ENCODE measurements around the gene DNAH17.

The DNAH17 gene

DNA sequence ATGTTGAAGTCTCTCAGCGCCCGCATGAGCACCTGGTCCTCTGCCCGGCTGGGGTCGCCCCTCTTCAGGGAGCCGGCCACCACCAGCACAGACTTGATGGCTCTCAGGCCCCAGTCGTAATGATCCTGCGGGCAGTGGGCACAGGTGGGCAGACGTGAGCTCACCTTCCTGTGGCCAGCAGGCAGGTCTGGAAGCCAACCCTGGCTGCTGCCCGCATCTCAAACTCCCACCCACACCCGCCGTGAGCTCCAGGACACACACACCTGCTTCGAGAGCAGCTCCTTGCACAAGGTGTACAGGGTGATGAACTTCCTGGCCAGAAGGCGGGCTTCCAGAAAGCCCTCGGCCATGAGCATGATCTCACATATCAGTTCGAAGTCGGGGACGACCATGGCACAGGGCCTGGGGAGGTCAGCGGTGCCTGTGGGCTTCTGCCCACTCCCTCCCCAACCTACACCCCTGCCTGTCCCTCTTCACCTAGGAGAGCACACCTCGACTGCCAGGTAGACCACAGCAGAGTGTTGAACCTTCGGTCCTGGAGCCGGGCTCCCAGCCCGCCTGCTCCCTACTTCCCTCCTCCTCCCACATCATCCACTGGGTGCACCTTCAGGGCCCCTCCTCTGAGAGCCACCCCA is 82.4 kb downstream of the DNAH17 start:
- DNase-seq: no peak

DNA sequence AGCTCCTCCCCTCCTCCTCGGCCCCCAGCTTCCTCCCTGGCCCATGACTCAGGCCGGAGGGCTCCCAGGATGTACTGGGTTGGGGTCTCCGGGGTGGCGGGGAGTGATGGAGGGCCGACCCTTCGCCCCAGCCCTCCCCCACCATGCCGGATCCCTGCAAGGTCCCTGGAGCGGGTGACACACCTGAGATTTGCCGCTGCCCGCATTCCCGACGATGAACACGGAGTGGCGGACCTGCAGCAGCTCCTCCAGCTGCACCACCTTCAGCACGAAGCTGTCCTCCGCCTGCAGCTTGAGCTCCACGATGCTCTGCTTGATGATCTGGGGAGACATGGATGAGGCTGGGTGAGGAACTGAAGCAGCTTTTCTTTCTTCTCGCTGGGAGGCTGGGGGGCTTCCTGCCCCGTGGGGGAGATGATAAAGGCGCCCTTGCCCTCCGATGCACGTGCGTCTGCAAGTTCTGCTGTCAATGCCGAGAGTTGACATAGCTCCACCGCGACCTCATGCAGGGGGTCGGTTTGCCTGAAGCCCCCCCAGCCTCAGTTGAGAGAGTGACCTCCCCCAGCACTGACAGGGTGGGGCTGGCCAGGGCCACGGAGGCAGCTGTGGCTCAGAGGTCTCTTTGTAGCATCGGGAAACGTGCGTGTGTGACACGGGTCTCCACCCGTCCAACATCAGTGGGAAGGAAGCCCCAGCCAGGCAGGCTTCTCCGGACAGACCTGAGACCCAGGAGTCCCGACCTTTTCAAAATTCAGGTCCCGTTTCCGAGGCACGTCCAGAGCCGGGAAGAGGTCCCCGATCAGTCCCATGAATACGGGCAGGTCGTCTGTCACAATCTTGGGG is 83.1 kb downstream of the DNAH17 start:
- no peak for DNase-seq

DNA sequence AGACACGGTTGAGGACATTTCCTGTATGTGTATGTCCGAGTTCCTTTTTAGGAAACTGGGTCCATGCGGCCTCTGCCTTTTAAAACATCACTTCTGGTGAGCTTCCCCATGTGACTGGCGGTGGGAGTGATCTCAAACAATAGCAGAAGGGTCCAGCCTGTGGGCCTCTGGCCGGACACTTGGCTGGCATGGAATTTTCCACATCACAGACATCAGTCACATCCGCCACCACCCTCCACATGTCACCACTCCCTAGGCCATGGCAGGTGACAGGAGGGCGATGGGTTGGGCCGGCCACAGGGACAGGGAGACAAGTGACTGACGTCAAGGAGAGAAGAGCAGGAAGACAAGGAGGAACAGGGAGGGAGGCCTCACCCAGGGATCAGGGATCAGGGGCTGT is 83.7 kb downstream of the DNAH17 start:
- DNase-seq: no peak

DNA sequence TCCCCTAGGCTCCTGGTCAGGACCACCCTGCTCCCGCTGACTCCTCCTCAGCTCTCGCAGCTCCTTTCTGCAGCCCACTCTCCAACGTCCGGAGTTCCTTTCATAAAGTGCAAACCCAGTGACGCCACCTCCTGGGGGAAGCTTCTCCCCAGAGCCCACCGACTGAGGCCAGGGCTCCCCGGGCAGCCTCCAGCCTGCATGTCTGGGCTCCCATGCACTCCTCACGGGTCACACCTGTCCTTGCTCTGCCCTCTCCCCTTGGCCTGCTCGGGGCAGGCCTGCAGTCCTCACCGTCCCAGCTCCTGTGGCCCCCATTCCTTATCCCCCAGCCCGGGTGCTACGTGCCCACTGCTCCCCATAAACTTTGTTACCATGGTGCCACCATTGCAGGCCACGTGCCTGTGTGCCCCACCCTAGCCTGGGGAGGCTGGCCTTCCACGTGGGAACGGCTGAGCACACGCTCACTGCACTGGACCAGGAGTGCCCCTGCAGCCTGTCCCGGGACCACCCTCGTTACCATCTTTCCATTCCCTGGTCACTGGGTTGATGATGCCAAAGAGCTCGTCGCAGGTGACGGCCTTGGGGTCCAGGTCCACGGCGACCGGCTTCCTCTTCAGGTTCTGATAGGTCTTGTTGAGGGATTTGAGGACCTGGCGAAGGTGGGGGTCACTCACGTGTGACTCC is 84.9 kb downstream of the DNAH17 start:
- no peak for DNase-seq

DNA sequence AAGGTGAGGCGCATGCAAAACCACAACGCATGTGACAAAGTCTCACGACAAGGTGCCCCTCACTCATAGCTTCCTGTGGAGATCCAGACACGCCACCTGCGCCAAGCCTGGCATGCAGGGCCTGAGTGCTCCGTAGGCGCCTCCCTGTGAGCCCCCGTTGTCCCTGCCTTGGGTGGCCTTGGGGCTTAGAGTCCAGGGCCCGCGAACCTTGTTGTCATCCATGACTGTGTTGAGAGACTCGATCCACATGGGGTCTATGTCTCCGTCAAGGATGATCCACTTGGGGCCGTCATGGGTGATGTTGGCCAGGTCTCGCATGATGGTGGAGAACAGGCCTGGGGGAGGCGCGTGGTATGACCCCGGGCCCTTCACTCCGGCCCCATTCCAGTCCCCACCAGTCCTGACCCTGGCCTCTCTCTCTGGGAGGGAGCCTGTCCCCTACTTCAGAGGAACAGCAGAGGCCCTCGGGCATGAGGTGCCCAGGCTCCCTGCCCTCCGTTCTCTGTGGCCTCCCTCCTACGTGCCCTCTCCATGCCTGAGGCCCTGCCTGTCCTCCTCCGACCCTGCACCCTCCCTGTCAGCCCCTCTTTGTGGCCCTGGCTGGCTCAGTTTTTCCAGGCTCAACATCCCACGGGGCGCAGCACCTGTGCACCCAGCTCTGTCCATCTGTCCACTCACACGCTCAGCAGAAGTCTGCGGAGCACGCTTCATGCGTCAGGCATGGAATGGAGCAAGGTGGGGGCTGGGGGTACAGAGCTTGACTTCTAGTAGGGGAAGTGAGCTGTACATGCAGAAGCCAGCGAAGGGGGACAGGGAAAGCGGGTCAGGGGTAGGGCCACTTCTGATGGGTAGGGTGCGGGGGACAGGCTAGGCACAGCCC is 85.7 kb downstream of the DNAH17 start:
- DNase-seq: no peak

DNA sequence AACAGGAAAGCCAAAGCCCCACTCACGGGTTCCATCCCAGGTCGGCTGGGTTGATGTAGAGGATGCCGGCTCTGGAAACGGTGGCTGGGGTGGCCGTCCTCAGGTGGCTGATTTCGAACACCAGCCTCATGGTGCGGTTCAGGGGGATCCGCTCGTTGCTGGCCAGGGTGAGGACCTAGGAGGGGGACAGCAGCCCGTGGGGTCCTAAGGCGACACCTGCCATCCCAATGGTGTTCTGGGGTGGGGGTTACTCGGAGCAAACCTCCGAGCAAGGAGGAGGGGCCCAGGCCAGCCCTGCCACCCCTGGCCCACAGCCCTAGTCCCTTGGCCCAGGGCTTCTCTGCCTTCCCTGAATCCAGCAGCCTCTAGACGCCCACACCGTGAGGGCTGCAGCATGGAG is 86.5 kb downstream of the DNAH17 start:
- no peak for DNase-seq

DNA sequence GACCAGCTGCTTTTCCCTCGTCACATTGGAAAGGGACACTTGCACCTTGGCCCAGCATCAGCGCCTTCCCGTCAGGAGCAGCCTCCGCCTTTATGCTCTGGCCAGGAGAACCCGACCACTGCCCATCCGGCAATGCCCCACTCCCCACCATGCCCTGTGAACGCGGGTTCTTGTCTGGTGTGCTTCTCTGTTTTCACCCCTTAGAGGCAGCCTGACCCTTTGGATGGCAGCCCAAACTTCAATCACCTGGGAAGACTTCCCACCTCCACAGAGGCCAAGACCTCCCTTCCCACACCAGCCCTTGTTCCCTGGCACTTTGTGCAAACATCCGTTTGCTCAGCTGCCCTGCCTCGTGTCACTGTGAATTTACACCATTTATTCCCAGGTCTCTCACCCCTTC is 87.0 kb downstream of the DNAH17 start:
- DNase-seq: no peak

DNA sequence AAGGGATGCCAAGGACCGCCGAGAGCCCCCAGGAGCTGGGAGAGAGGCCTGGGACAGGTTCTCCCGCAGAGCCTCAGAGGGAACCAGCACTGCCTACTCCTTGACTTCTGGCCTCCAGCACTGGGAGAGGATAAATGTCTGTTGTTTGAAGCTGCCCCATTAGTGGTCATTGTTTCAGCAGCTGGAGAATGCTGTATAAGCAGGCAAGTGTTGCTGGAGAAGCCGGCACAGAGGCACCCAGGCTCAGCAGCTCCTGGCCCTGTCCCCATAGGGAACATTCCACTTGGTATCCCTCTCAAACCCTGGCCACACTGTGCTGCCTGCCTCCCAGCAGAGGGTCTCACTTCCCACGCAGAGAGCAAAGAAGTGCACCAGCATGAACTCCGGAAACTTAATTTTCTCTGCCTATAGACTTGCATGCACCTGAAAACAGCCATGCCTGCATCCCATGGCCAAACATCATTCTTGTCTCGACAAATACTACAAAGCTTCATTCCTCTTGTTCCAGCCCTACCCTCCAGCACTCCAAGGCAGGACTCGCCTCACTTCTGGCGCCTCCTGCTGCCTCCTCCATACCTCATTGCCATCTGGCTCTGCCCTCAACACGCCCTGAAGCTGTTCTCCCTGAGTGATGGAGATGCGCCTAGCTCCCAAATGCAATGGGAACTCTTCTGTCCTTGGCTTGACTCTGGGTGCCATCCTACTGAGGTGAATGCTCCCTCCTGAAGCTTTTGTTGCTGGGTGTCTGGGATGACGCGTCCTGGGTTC is 88.1 kb downstream of the DNAH17 start:
- no peak for DNase-seq

DNA sequence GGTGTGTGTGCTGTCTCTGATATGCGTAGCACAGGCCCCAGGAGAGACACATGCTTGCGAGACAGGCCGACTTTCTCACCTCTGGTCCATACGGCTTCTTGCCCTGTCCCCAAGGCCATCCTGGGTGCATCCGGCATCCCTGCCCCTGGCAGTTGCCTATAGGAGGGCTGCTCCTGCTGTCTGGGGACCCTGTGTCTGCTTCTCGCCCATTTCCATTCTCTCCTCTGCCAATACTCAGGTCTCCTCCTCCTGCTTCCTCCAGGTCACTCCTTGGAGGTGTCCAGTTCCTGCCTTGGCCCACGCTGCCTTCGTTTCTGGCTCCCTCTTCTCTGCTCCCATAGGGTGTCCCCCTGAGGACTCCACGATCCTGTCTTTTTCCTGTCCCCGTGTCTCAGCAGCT is 89.0 kb downstream of the DNAH17 start:
- no peak for DNase-seq

DNA sequence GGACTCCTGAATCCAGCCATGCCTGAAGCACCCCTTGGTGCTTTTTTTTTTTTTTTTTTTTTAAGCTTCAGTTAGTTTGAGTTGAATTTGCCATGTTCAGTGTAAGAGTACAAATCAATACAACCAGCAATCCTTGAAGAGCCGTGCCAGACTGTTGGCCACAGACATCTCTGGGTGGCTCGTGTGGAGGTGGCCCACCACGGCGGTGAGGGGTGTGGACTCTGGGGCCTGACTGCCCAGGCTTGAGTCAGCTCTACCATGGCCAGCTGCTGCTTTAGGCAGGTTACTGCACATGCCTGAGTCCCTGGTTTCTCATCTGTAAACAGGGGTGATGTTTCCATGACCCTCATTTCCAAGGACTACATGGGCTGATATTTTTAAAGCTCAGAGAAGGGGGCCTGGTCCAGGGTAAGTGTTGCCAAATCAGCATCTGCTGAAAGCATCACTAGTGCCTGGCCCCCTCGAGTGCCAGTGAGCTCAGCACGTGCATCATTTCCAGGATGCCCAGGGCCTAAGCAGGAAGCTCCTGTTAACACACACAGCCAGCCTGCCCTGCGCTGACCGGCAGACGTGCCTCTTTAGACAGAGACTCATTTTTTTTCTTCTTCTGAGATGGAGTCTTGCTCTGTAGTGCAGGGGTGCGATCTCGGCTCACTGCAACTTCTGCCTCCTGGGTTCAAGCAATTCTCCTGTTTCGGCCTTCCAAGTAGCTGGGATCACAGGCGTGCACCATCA is 90.1 kb downstream of the DNAH17 start:
- DNase-seq: no peak

DNA sequence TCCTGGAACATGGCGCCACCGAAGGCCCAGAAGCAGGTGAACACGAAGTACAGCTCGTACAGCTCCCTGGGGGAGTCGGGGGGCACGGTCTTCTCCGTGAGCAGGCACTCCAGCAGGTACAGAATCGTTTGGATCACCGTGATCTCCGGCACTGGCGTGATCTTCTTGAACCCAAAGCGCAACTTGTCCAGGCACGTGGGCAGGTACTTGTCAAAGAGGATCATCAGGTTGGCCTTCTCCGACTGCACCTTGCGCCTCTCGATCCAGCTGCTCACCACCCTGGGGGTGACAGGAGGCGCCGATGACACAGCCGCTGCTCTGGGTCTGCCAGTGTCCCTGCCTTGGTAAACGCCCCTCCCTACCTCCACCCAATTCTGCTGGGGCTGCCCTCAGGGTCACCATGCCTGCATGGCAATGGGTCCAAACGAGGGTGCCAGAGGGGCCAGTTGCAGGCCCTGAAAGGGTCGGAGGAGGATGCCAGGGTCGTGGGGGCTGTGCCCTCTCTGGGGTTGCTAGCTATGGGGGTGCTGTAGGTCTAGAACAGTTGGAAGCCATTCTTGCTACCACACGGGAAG is 90.9 kb downstream of the DNAH17 start:
- DNase-seq: no peak

DNA sequence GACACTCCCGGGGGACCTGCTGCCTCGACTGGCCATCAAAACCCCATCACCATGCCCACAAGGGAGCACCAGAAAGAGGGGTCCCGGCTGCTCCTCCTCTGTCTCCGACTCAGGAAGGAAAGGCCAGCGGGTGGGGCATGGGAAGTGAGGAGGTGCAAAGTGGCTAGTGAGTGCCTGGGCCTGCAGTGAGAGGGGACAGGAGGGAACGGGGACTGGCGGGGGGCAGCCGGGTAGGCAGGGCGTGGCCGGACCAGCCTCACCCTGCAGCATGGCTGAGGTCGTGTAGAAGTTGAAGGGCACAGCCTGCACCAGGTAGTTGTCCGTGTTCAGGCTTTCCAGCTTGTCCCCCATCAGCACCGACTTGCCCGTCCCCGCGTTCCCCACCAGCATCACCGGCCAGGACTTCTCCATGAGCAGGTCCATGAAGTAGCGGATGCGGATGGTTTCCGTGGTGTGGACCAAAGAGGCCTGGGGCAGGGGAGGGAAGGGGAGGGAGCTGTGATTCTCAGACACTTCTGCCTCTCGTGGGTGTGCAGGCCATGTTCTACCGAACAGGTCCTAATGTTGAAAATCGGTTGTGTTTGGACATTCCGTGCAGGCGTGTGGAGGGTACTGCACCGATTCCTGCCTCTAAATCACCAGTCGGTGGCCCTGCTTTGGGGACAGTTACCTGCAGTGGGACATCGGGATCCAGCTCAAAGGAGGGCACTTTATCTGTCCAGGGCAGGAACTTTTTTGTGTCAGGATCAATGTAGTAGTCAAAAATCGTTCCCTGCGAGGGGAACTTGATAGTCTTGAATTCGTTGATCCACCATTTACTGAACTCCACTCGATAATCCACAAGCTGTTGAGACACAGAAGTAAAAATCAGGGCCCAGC is 91.7 kb downstream of the DNAH17 start:
- DNase-seq: no peak

DNA sequence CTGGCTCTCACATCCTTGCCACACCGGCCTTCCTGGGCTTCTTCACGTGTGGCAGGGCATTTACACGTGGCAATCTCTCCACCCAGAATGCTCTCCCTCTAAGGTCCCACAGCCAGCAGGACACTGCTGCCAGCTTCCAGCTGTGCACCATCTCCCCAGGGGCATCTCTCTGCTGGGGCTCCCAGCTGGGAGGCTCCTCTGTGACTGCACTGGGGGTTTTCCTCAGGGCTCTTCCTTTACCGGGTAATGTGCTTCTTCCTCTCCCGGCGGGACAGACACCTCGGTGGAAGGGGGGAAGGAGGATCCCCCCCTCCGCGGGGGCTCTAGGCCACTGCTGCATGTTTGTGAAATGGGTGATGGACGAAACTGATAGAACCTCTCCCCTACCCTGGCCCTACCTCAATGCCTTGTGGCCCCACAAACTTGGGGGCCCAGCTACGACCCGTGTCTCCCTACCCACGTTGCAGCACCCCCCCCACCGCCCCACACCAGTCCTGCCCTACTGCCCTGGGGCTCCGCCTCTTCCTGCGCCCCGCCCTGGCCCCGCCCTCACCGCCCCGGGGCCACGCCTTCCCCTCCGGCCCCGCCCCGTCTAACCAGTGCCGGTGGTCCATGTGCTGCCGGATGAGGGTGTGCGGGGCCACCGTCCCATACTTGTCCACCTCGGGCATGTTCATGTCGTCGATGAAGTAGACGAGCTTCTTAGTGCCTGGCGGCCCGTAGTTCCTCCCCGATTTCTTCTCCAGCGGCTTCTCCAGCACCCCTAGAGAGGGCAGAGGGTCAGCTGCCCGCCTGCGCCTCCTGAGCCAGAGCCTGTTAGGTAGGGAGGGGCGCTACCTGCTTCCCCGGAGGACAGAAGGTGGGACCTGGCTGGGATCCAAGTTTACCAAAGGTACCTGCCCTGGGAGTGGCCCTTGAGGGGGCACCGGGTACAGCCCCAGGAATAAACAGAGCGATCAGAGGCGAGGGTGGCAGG is 92.6 kb downstream of the DNAH17 start:
- no peak for DNase-seq

DNA sequence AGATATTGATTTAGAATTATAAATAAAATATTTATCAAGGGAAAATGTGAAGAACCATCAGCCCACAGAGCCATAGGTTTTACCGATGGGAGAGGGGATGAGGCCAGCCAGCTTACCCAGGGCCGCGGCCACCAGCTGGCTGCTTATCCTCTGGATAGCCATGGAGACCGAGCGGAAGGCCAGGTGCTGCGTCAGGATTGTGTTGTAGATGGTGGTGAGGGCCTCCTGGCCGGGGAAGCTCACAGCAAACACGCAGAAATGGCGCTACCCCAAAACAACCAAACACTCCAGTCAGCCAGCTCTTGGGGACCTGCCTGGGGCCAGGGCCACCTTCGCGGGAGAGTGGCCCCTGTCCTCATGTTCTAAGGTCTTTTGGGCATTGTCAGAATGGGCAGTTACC is 97.8 kb downstream of the DNAH17 start:
- DNase-seq: no peak

DNA sequence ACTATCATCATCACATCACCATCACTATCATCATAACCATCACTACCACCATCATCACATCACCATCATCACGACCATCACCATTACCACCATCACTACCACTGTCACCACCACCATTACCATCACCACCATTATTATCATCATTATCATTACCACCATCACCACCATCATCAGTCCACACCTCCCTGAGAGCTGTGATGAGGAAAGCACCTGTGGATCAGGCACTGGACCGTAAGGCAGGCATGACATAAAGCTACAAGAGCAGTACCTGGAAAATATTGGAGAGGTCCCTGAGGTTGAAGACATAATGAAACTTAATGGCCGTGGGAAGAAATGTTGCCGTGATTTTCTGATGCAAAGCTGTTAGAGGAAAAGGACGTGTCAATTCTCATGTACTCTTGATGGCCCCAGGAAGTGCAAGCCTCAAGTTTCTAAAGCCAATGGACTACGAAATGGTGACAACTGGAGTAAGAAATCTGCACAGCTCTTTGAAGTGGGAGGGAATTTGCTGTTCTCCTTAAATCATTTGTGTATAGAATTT is 98.4 kb downstream of the DNAH17 start:
- no peak for DNase-seq

DNA sequence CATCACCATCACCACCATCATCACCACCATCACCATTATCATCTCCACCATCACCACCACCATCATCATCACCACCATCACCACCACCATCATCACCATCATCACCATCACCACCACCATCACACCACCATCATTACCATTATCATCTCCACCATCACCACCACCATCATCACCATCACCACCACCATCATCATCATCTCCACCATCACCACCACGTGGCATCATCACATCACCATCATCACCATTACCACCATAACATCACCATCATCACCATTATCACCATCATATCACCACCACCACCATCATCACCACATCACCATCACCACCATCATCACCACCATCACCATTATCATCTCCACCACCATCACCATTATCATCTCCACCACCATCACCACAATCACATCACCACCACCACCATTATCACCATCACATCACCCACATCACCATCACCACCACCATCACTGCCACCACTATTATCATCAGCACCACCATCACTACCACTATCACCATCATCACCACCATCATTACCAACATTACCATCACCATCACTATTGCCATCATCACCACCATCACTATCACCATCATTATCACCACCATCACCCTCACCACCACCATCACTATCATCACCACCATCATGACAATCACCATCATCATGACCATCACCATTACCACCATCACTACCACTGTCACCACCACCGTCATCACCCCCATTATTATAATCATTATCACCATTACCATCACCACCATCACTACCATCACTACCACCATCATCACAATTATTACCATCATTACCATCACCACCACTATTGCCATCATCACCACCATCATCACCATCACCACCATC is 99.1 kb downstream of the DNAH17 start:
- no peak for DNase-seq

DNA sequence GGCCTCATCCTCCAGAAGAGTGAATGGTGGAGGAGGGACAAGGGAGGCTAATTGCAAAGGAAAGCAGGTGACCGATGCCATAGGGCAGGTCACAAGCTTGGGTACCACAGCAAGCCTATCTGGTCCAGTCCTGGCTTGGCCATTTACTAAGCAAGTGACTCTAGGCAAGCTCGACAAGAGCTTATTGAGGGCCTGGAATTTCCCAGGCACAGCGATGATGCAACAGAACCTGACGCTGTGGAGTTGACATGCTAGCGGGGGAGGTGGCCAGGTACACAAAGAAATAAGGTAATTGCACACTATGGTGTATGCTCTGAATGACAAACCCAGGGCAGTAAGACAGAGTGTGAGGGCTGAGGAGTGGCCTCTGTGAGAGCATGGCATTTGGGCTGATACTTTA is 100.2 kb downstream of the DNAH17 start:
- no peak for DNase-seq
